Measurements from ENCODE around the gene MALT1. TPM values are rescaled to one million over a fixed set of nuclear protein-coding genes. Genes with fewer than 3 reads are reported as not detected.

MALT1 gene
- total RNA-seq, 4 donors from 2014 or later = 17.7 to 26.0 (median 19.3) TPM

- 85 to 90% methylated on average over 5 of the region's 5 CpGs for WGBS, 2 donors
- no peak overlapping the region for H3K27ac ChIP-seq
- no peaks in the 10 kb centered on the region for H3K9me3 ChIP-seq
- H3K4me1 ChIP-seq = no peaks in the 10 kb centered on the region
- no peak for DNase-seq (ENCODE audit: low spot score in 2 of 2)
- H3K27me3 ChIP-seq = no peaks in the 10 kb centered on the region
- H3K4me3 ChIP-seq = no peak overlapping the region
- no peaks in the 10 kb centered on the region for H3K36me3 ChIP-seq
- no peak for TF ChIP-seq POLR2A (IDR thresholded peaks at IDR 0.05)
- TF ChIP-seq CTCF (IDR thresholded peaks at IDR 0.05) = no peak
- no peak for TF ChIP-seq EP300 (IDR thresholded peaks at IDR 0.05)
Measured at GRCh38 chr18:58632552-58632951, 38.7 kb upstream of the MALT1 start.

- Histone ChIP-seq H3K36me3 (no peaks in the 10 kb centered on the region), H3K27ac (no peak overlapping the region), H3K4me3 (no peak overlapping the region), H3K4me1 (no peaks in the 10 kb centered on the region), H3K9me3 (no peaks in the 10 kb centered on the region), H3K27me3 (no peaks in the 10 kb centered on the region)
- TF ChIP-seq EP300 (IDR thresholded peaks at IDR 0.05) (no peak), CTCF (IDR thresholded peaks at IDR 0.05) (no peak)
- DNase-seq (ENCODE audit: low spot score in 2 of 2) = no peak
Measured at GRCh38 chr18:58633874-58634273, 37.4 kb upstream of the MALT1 start.

- no peak for DNase-seq (ENCODE audit: low spot score in 2 of 2)
- TF ChIP-seq EP300 (IDR thresholded peaks at IDR 0.05) (no peak), POLR2A (IDR thresholded peaks at IDR 0.05) (no peak), CTCF (IDR thresholded peaks at IDR 0.05) (no peak)
- no peaks in the 10 kb centered on the region for H3K27me3 ChIP-seq
- no peaks in the 10 kb centered on the region for H3K36me3 ChIP-seq
- H3K27ac ChIP-seq = no peak overlapping the region
- H3K9me3 ChIP-seq = no peaks in the 10 kb centered on the region
- WGBS, 2 donors = 33 to 37% methylated on average over 4 of the region's 4 CpGs
- H3K4me3 ChIP-seq = no peak overlapping the region
- H3K4me1 ChIP-seq = no peaks in the 10 kb centered on the region
Measured at GRCh38 chr18:58635891-58636290, 35.4 kb upstream of the MALT1 start.

GRCh38 chr18:58637197-58637596, 34.1 kb upstream of the MALT1 start:
- Histone ChIP-seq H3K9me3 (no peaks in the 10 kb centered on the region), H3K4me1 (no peaks in the 10 kb centered on the region), H3K27me3 (no peaks in the 10 kb centered on the region), H3K36me3 (no peaks in the 10 kb centered on the region), H3K27ac (no peak overlapping the region), H3K4me3 (no peak overlapping the region)
- no peak for TF ChIP-seq EP300 (IDR thresholded peaks at IDR 0.05)
- TF ChIP-seq POLR2A (IDR thresholded peaks at IDR 0.05) = no peak
- no peak for TF ChIP-seq CTCF (IDR thresholded peaks at IDR 0.05)
- DNase-seq (ENCODE audit: low spot score in 2 of 2) = no peak
- WGBS, 2 donors = 91 to 93% methylated on average over 6 of the region's 6 CpGs

GRCh38 chr18:58637946-58638345, 33.3 kb upstream of the MALT1 start:
- TF ChIP-seq POLR2A (IDR thresholded peaks at IDR 0.05) (no peak), CTCF (IDR thresholded peaks at IDR 0.05) (no peak), EP300 (IDR thresholded peaks at IDR 0.05) (no peak)
- Histone ChIP-seq H3K4me1 (no peaks in the 10 kb centered on the region), H3K36me3 (no peaks in the 10 kb centered on the region), H3K27ac (no peak overlapping the region), H3K9me3 (no peaks in the 10 kb centered on the region), H3K27me3 (no peaks in the 10 kb centered on the region), H3K4me3 (no peak overlapping the region)
- whole genome bisulfite sequencing, 2 donors = 86 to 89% methylated on average over 6 of the region's 6 CpGs
- no peak for DNase-seq (ENCODE audit: low spot score in 2 of 2)
